ENCODE measurements around the gene TFPI.

Gene TFPI

GRCh38 chr2:187554704-187555082, 458 bp upstream of the TFPI start:
- H3K36me3 ChIP-seq (ENCODE audit: insufficient read depth, low read length), result peaks cover 5% of the 10 kb centered on the region; the same call in 1 of the 2 replicates
- H3K27ac ChIP-seq (ENCODE audit: low read depth, low read length), result no peak overlapping the region
- WGBS, result 95% methylated on average over 2 of the region's 2 CpGs
- H3K27me3 ChIP-seq (ENCODE audit: insufficient read depth, low read length), result no peaks in the 10 kb centered on the region
- peaks cover 22% of the 10 kb centered on the region for H3K4me1 ChIP-seq (ENCODE audit: insufficient read depth, low read length)
- H3K9me3 ChIP-seq (ENCODE audit: insufficient read depth, low read depth, low read length), result peaks cover 5% of the 10 kb centered on the region; the same call in 1 of the 2 replicates
- H3K9ac ChIP-seq (ENCODE audit: low read depth, low read length), result no peak overlapping the region
- no peak overlapping the region for H3K4me3 ChIP-seq (ENCODE audit: low read length)

- H3K27me3 ChIP-seq (ENCODE audit: insufficient read depth, low read length), result no peaks in the 10 kb centered on the region
- peak overlapping the region; percentile 21; the same call in 1 of the 2 replicates for H3K9ac ChIP-seq (ENCODE audit: low read depth, low read length)
- peaks cover 30% of the 10 kb centered on the region for H3K4me1 ChIP-seq (ENCODE audit: insufficient read depth, low read length)
- peaks cover 1% of the 10 kb centered on the region; the same call in 1 of the 2 replicates for H3K36me3 ChIP-seq (ENCODE audit: insufficient read depth, low read length)
- no peak overlapping the region for H3K27ac ChIP-seq (ENCODE audit: low read depth, low read length)
- WGBS, result 100% methylated on average over 2 of the region's 2 CpGs
- peak overlapping the region; percentile 45; the same call in 1 of the 2 replicates for H3K4me3 ChIP-seq (ENCODE audit: low read length)
- H3K9me3 ChIP-seq (ENCODE audit: insufficient read depth, low read depth, low read length), result peaks cover 5% of the 10 kb centered on the region; the same call in 1 of the 2 replicates
These were observed 1.2 kb downstream of the TFPI start for GRCh38 chr2:187552828-187553681.

GRCh38 chr2:187552381-187552780, 1.9 kb downstream of the TFPI start:
- no peak overlapping the region for H3K27ac ChIP-seq (ENCODE audit: low read depth, low read length)
- peaks cover 35% of the 10 kb centered on the region for H3K4me1 ChIP-seq (ENCODE audit: insufficient read depth, low read length)
- no peaks in the 10 kb centered on the region for H3K36me3 ChIP-seq (ENCODE audit: insufficient read depth, low read length)
- no peak overlapping the region for H3K9ac ChIP-seq (ENCODE audit: low read depth, low read length)
- no peak overlapping the region; the same call in 1 of the 2 replicates for H3K4me3 ChIP-seq (ENCODE audit: low read length)
- H3K27me3 ChIP-seq (ENCODE audit: insufficient read depth, low read length), result no peaks in the 10 kb centered on the region
- H3K9me3 ChIP-seq (ENCODE audit: insufficient read depth, low read depth, low read length), result peaks cover 5% of the 10 kb centered on the region; the same call in 1 of the 2 replicates

- Histone ChIP-seq H3K27me3 (ENCODE audit: insufficient read depth, low read length) (no peaks in the 10 kb centered on the region), H3K4me1 (ENCODE audit: insufficient read depth, low read length) (peaks cover 49% of the 10 kb centered on the region), H3K9me3 (ENCODE audit: insufficient read depth, low read depth, low read length) (peaks cover 5% of the 10 kb centered on the region; the same call in 1 of the 2 replicates), H3K9ac (ENCODE audit: low read depth, low read length) (no peak overlapping the region), H3K4me3 (ENCODE audit: low read length) (no peak overlapping the region), H3K27ac (ENCODE audit: low read depth, low read length) (no peak overlapping the region), H3K36me3 (ENCODE audit: insufficient read depth, low read length) (no peaks in the 10 kb centered on the region)
- WGBS, result 89% methylated on average over 1 of the region's 1 CpG
These were observed 3.4 kb downstream of the TFPI start for GRCh38 chr2:187550857-187551256.

GRCh38 chr2:187549951-187550555, 4.2 kb downstream of the TFPI start:
- Histone ChIP-seq H3K4me3 (ENCODE audit: low read length) (no peak overlapping the region), H3K4me1 (ENCODE audit: insufficient read depth, low read length) (peaks cover 58% of the 10 kb centered on the region), H3K27ac (ENCODE audit: low read depth, low read length) (no peak overlapping the region), H3K9me3 (ENCODE audit: insufficient read depth, low read depth, low read length) (no peaks in the 10 kb centered on the region), H3K9ac (ENCODE audit: low read depth, low read length) (no peak overlapping the region), H3K36me3 (ENCODE audit: insufficient read depth, low read length) (no peaks in the 10 kb centered on the region), H3K27me3 (ENCODE audit: insufficient read depth, low read length) (no peaks in the 10 kb centered on the region)
- WGBS, result 86% methylated on average over 3 of the region's 3 CpGs

GRCh38 chr2:187549193-187549592, 5.0 kb downstream of the TFPI start:
- no peak overlapping the region for H3K9ac ChIP-seq (ENCODE audit: low read depth, low read length)
- H3K27me3 ChIP-seq (ENCODE audit: insufficient read depth, low read length), result no peaks in the 10 kb centered on the region
- H3K4me1 ChIP-seq (ENCODE audit: insufficient read depth, low read length), result peaks cover 56% of the 10 kb centered on the region

GRCh38 chr2:187548656-187549055, 5.6 kb downstream of the TFPI start:
- peaks cover 56% of the 10 kb centered on the region for H3K4me1 ChIP-seq (ENCODE audit: insufficient read depth, low read length)
- no peak overlapping the region for H3K9ac ChIP-seq (ENCODE audit: low read depth, low read length)
- no peaks in the 10 kb centered on the region for H3K27me3 ChIP-seq (ENCODE audit: insufficient read depth, low read length)
- no peaks in the 10 kb centered on the region for H3K36me3 ChIP-seq (ENCODE audit: insufficient read depth, low read length)
- no peaks in the 10 kb centered on the region for H3K9me3 ChIP-seq (ENCODE audit: insufficient read depth, low read depth, low read length)
- H3K4me3 ChIP-seq (ENCODE audit: low read length), result no peak overlapping the region
- H3K27ac ChIP-seq (ENCODE audit: low read depth, low read length), result no peak overlapping the region

More at GRCh38 chr2:187549193-187549592, 5.0 kb downstream of the TFPI start:
- H3K9me3 ChIP-seq (ENCODE audit: insufficient read depth, low read depth, low read length), result no peaks in the 10 kb centered on the region
- no peak overlapping the region for H3K4me3 ChIP-seq (ENCODE audit: low read length)
- no peaks in the 10 kb centered on the region for H3K36me3 ChIP-seq (ENCODE audit: insufficient read depth, low read length)
- H3K27ac ChIP-seq (ENCODE audit: low read depth, low read length), result no peak overlapping the region

- Histone ChIP-seq H3K27ac (ENCODE audit: low read depth, low read length) (peak overlapping the region; percentile 38; the same call in 1 of the 2 replicates), H3K4me3 (ENCODE audit: low read length) (no peak overlapping the region), H3K9me3 (ENCODE audit: insufficient read depth, low read depth, low read length) (no peaks in the 10 kb centered on the region), H3K4me1 (ENCODE audit: insufficient read depth, low read length) (peaks cover 48% of the 10 kb centered on the region), H3K27me3 (ENCODE audit: insufficient read depth, low read length) (no peaks in the 10 kb centered on the region), H3K9ac (ENCODE audit: low read depth, low read length) (no peak overlapping the region), H3K36me3 (ENCODE audit: insufficient read depth, low read length) (no peaks in the 10 kb centered on the region)
- 39% methylated on average over 2 of the region's 2 CpGs for WGBS
These were observed 6.8 kb downstream of the TFPI start for GRCh38 chr2:187547353-187547979.

- Histone ChIP-seq H3K27me3 (ENCODE audit: insufficient read depth, low read length) (no peaks in the 10 kb centered on the region), H3K9ac (ENCODE audit: low read depth, low read length) (no peak overlapping the region), H3K9me3 (ENCODE audit: insufficient read depth, low read depth, low read length) (no peaks in the 10 kb centered on the region), H3K4me1 (ENCODE audit: insufficient read depth, low read length) (peaks cover 49% of the 10 kb centered on the region), H3K4me3 (ENCODE audit: low read length) (no peak overlapping the region), H3K36me3 (ENCODE audit: insufficient read depth, low read length) (no peaks in the 10 kb centered on the region), H3K27ac (ENCODE audit: low read depth, low read length) (no peak overlapping the region)
- 100% methylated on average over 1 of the region's 1 CpG for WGBS
These were observed 7.4 kb downstream of the TFPI start for GRCh38 chr2:187546762-187547333.

- no peaks in the 10 kb centered on the region for H3K27me3 ChIP-seq (ENCODE audit: insufficient read depth, low read length)
- H3K27ac ChIP-seq (ENCODE audit: low read depth, low read length), result peak overlapping the region; percentile 36; the same call in 1 of the 2 replicates
- no peak overlapping the region for H3K4me3 ChIP-seq (ENCODE audit: low read length)
- no peaks in the 10 kb centered on the region for H3K9me3 ChIP-seq (ENCODE audit: insufficient read depth, low read depth, low read length)
- no peaks in the 10 kb centered on the region for H3K36me3 ChIP-seq (ENCODE audit: insufficient read depth, low read length)
- 77% methylated on average over 1 of the region's 1 CpG for WGBS
- H3K4me1 ChIP-seq (ENCODE audit: insufficient read depth, low read length), result peaks cover 59% of the 10 kb centered on the region
- H3K9ac ChIP-seq (ENCODE audit: low read depth, low read length), result no peak overlapping the region
These were observed 8.9 kb downstream of the TFPI start for GRCh38 chr2:187545238-187545751.

Data from HUES64 (cell line).